Chondrocyte (in vitro differentiated cells): Measurements from ENCODE around the gene ZFP69B. TPM values are rescaled to one million over a fixed set of nuclear protein-coding genes. Genes with fewer than 3 reads are reported as not detected.
A peak's percentile ranks its signal among the peaks of the same experiment; 100 is the strongest.

Experiments used
- DNase-seq: peaks from one replicate; pipeline ENCODE4 v3.0.0; 2021; ENCODE audit warnings: mixed read lengths, low spot score
- H3K27ac Mint-ChIP-seq: one replicate; pipeline ENCODE4 v1.8.0; 2021; ENCODE audit warnings: mild to moderate bottlenecking, moderate library complexity, mixed read lengths; ENCODE audit not compliant: unreplicated experiment
- H3K27me3 Mint-ChIP-seq: 2 replicates; pipeline ENCODE4 v1.8.0; 2021; ENCODE audit warnings: low read depth, mixed read lengths
- H3K36me3 Mint-ChIP-seq: 2 replicates; pipeline ENCODE4 v1.8.0; 2021; ENCODE audit warnings: low read depth, mixed read lengths
- H3K4me1 Mint-ChIP-seq: 2 replicates; pipeline ENCODE4 v1.8.0; 2021; ENCODE audit warnings: low read depth, mild to moderate bottlenecking, mixed read lengths
- H3K4me3 Mint-ChIP-seq: one replicate; pipeline ENCODE4 v1.8.0; 2021; ENCODE audit warnings: mild to moderate bottlenecking, moderate library complexity, mixed read lengths; ENCODE audit not compliant: unreplicated experiment
- H3K9me3 Mint-ChIP-seq: 2 replicates; pipeline ENCODE4 v1.8.0; 2021; ENCODE audit warnings: low read depth, mixed read lengths
- CTCF ChIP-seq: fragments of 200-600 bp; sonication (generic); IDR thresholded peaks from 2 replicates; pipeline ENCODE4 v1.5.0; 2021; ENCODE audit warnings: antibody characterized with exemption, mild to moderate bottlenecking, moderate library complexity
- total RNA-seq: library from RNA; stranded (reverse); gene quantifications from 3 replicates; pipeline ENCODE4 v1.2.1, GENCODE V29; 2021

Gene ZFP69B
- total RNA-seq, 1 donor from 2014 or later, result 13.4 TPM

GRCh38 chr1:40435876-40436275 lies 14.4 kb upstream of the ZFP69B start:
- H3K9me3 Mint-ChIP-seq, result peaks cover 6% of the 10 kb centered on the region
- DNase-seq, result no peak
- no peaks in the 10 kb centered on the region for H3K27me3 Mint-ChIP-seq
- no peak overlapping the region for H3K4me3 Mint-ChIP-seq
- H3K36me3 Mint-ChIP-seq, result no peaks in the 10 kb centered on the region
- TF ChIP-seq CTCF, result no peak
- H3K4me1 Mint-ChIP-seq, result peaks cover 22% of the 10 kb centered on the region
- H3K27ac Mint-ChIP-seq, result no peak overlapping the region

- no peak for DNase-seq
- Mint-ChIP-seq H3K9me3 (no peaks in the 10 kb centered on the region), H3K4me1 (peaks cover 1% of the 10 kb centered on the region), H3K27me3 (no peaks in the 10 kb centered on the region), H3K4me3 (no peak overlapping the region), H3K27ac (no peak overlapping the region), H3K36me3 (no peaks in the 10 kb centered on the region)
- TF ChIP-seq CTCF, result peak; percentile 84
Observed at GRCh38 chr1:40438391-40439015, 11.8 kb upstream of the ZFP69B start.

- no peak overlapping the region for H3K4me3 Mint-ChIP-seq
Observed at GRCh38 chr1:40439247-40439646, 11.0 kb upstream of the ZFP69B start.

GRCh38 chr1:40450495-40451237 lies 390 bp downstream of the ZFP69B start:
- H3K9me3 Mint-ChIP-seq, result peaks cover 37% of the 10 kb centered on the region
- peak overlapping the region; percentile 87 for H3K4me3 Mint-ChIP-seq
- DNase-seq, result no peak

More at GRCh38 chr1:40439247-40439646, 11.0 kb upstream of the ZFP69B start:
- no peak for TF ChIP-seq CTCF
- Mint-ChIP-seq H3K9me3 (no peaks in the 10 kb centered on the region), H3K27me3 (no peaks in the 10 kb centered on the region), H3K36me3 (no peaks in the 10 kb centered on the region), H3K27ac (no peak overlapping the region), H3K4me1 (no peaks in the 10 kb centered on the region)
- DNase-seq, result no peak

GRCh38 chr1:40451238-40451585 lies 936 bp downstream of the ZFP69B start:
- peaks cover 22% of the 10 kb centered on the region for H3K4me1 Mint-ChIP-seq
- no peak for TF ChIP-seq CTCF
- peak overlapping the region; percentile 98 for H3K27ac Mint-ChIP-seq
- H3K36me3 Mint-ChIP-seq, result peaks cover 44% of the 10 kb centered on the region
- peaks cover 38% of the 10 kb centered on the region for H3K9me3 Mint-ChIP-seq
- DNase-seq, result no peak
- no peaks in the 10 kb centered on the region for H3K27me3 Mint-ChIP-seq
- peak overlapping the region; percentile 87 for H3K4me3 Mint-ChIP-seq

More at GRCh38 chr1:40450495-40451237, 390 bp downstream of the ZFP69B start:
- H3K27ac Mint-ChIP-seq, result peak overlapping the region; percentile 98
- peaks cover 22% of the 10 kb centered on the region for H3K4me1 Mint-ChIP-seq
- peaks cover 38% of the 10 kb centered on the region for H3K36me3 Mint-ChIP-seq
- TF ChIP-seq CTCF, result no peak
- no peaks in the 10 kb centered on the region for H3K27me3 Mint-ChIP-seq
